ENCODE measurements around the gene RBP4. TPM values are rescaled to one million over a fixed set of nuclear protein-coding genes. Genes with fewer than 3 reads are reported as not detected.
"Not testable (repeated sequence)": the region's sequence is repeated elsewhere in the genome, so short reads cannot be mapped to it uniquely, and the experiment has no call there.

The RBP4 gene
- total and polyA plus RNA-seq, 4 donors = 8.7 to 37.5 (median 10.8) TPM

DNA sequence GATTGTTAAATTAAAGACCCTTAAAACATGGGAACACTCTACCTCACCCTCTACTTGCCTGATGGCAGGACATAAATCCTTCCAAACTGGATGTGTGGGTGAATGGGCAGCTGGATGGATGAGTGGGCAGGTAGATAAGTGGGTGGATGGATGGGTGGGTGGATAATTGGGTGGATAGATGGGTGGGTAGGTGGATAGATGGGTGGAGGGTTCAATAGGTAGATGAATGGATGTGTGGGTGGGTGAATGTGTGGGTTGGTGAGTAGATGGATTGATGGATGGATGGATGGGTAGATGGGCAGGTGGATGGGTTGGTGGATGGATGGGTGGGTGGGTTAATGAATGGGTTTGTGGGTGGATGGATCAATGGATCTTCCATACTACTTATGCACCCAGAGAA is 53.5 kb downstream of the RBP4 start:
- DNase-seq (no peak), ATAC-seq (ENCODE audit: low FRiP score) (no peak)
- Histone ChIP-seq H3K27ac (ENCODE audit: low read depth in 1 of 2, low read length in 2 of 2) (no peak overlapping the region), H3K4me3 (ENCODE audit: low read length in 2 of 2) (no peak overlapping the region), H3K36me3 (ENCODE audit: control insufficient read depth in 1 of 2, insufficient read depth in 2 of 2, low read length in 1 of 2) (no peaks in the 10 kb centered on the region), H3K4me1 (ENCODE audit: control insufficient read depth in 1 of 2, insufficient read depth in 2 of 2, low read length in 2 of 2) (no peaks in the 10 kb centered on the region), H3K27me3 (ENCODE audit: control insufficient read depth in 1 of 2, insufficient read depth in 2 of 2, low read length in 1 of 2) (no peaks in the 10 kb centered on the region), H3K9me3 (ENCODE audit: control insufficient read depth, low read length) (no peaks in the 10 kb centered on the region)
- intact Hi-C loops (cut with DNase I) = no loop called here

DNA sequence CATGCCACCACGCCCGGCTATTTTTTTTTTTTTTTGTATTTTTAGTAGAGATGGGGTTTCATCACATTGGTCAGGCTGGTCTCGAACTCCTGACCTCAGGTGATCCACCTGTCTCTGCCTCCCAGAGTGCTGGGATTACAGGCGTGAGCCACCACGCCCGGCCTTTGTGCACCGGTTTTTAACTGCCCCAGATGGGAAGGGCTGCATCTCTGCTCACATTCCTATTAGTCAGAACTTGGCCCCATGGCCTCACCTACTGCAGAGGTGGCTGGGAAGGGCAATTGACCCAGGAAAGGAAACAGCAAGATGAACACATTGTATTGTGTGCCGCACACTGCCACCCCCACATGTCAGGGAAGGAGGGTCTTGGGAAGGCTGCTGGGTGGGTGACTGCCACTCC is 54.0 kb downstream of the RBP4 start:
- H3K4me3 ChIP-seq (ENCODE audit: low read length in 2 of 2); H3K9me3 ChIP-seq (ENCODE audit: control insufficient read depth, low read length); H3K36me3 ChIP-seq (ENCODE audit: control insufficient read depth in 1 of 2, insufficient read depth in 2 of 2, low read length in 1 of 2); H3K27me3 ChIP-seq (ENCODE audit: control insufficient read depth in 1 of 2, insufficient read depth in 2 of 2, low read length in 1 of 2); H3K27ac ChIP-seq (ENCODE audit: low read depth in 1 of 2, low read length in 2 of 2); DNase-seq; ATAC-seq (ENCODE audit: low FRiP score); intact Hi-C loops (cut with DNase I); H3K4me1 ChIP-seq (ENCODE audit: control insufficient read depth in 1 of 2, insufficient read depth in 2 of 2, low read length in 2 of 2): not testable (repeated sequence)
- 92% methylated on average over 5 to 8 of the region's 8 CpGs for WGBS, 2 donors

DNA sequence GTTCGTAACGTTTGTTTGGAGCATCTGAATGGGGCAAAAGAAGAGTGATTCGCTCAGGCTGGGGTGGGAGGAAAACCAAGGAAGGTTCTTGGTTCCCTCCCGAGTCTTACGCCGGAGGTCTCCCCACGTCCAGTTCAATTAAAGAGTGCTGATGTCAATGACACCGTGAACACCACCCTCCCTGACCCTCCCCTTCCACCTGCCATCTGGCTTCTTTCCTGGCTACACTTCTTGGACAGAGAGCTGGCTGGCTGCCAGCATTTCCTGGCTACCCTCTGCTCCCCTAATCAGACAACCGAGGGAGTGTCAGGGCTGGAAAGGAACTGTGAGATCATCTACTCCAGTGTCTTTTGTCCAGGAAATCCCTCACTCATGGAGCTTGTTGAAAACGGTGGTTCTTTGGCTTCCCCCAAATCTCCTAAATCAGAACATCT is 58.7 kb downstream of the RBP4 start:
- no peaks in the 10 kb centered on the region for H3K4me1 ChIP-seq (ENCODE audit: control insufficient read depth in 1 of 2, insufficient read depth in 2 of 2, low read length in 2 of 2)
- peak in 1 of 2 donors; percentile 81 for DNase-seq
- no peaks in the 10 kb centered on the region for H3K27me3 ChIP-seq (ENCODE audit: control insufficient read depth in 1 of 2, insufficient read depth in 2 of 2, low read length in 1 of 2)
- ATAC-seq (ENCODE audit: low FRiP score) = peak; percentile 54
- H3K36me3 ChIP-seq (ENCODE audit: control insufficient read depth in 1 of 2, insufficient read depth in 2 of 2, low read length in 1 of 2) = no peaks in the 10 kb centered on the region
- WGBS, 2 donors = 11 to 20% methylated on average over 10 of the region's 10 CpGs
- no peak overlapping the region for H3K27ac ChIP-seq (ENCODE audit: low read depth in 1 of 2, low read length in 2 of 2)
- H3K4me3 ChIP-seq (ENCODE audit: low read length in 2 of 2) = no peak overlapping the region
- H3K9me3 ChIP-seq (ENCODE audit: control insufficient read depth, low read length) = no peaks in the 10 kb centered on the region
- intact Hi-C loops (cut with DNase I) = no loop called here

Other genes with a start within 250 kb of the RBP4 start
- 100 to 1,000 TPM; 226 to 242 TPM for gene MYOF, start 118.9 kb downstream of the RBP4 start, total RNA-seq
- gene MYOF, start 118.9 kb downstream of the RBP4 start, polyA plus RNA-seq = 10 to 100 TPM; 13.4 to 26.4 TPM
- gene CEP55, start 104.6 kb downstream of the RBP4 start, total RNA-seq = 1 to 10 TPM in 1 of 2 donors, under 1 TPM in 1; 0.55 to 1.4 TPM
- gene CEP55, start 104.6 kb downstream of the RBP4 start, polyA plus RNA-seq = 1 to 10 TPM in 1 of 2 donors, under 1 TPM in 1; 0.43 to 2.8 TPM
- under 1 TPM; 0.12 to 0.16 TPM for gene FFAR4, start 34.6 kb downstream of the RBP4 start, total RNA-seq
- under 1 TPM in 1 of 2 donors, not detected in 1; 0.63 TPM for gene FFAR4, start 34.6 kb downstream of the RBP4 start, polyA plus RNA-seq
- not detected for gene PDE6C, start 11.3 kb upstream of the RBP4 start, total RNA-seq
- gene PDE6C, start 11.3 kb upstream of the RBP4 start, polyA plus RNA-seq = not detected
- gene FRA10AC1, start 101.4 kb upstream of the RBP4 start, total RNA-seq = 10 to 100 TPM; 24.8 to 32.5 TPM
- gene FRA10AC1, start 101.4 kb upstream of the RBP4 start, polyA plus RNA-seq = 10 to 100 TPM; 15.0 to 16.0 TPM
- 1 to 10 TPM; 1.8 to 5.1 TPM for gene LGI1, start 156.7 kb upstream of the RBP4 start, total RNA-seq
- 1 to 10 TPM in 1 of 2 donors, under 1 TPM in 1; 0.97 to 1.4 TPM for gene LGI1, start 156.7 kb upstream of the RBP4 start, polyA plus RNA-seq

Data from aorta (tissue), 5 donors.